HG03520 (cell line): ENCODE measurements around the gene XYLT1.

Experiments
- ATAC-seq: cut with Tn5 transposase; IDR thresholded peaks from one replicate; pipeline ENCODE4 v1.9.1; 2021; ENCODE audit warnings: mild to moderate bottlenecking, moderate library complexity; ENCODE audit not compliant: unreplicated experiment

Gene XYLT1

DNA sequence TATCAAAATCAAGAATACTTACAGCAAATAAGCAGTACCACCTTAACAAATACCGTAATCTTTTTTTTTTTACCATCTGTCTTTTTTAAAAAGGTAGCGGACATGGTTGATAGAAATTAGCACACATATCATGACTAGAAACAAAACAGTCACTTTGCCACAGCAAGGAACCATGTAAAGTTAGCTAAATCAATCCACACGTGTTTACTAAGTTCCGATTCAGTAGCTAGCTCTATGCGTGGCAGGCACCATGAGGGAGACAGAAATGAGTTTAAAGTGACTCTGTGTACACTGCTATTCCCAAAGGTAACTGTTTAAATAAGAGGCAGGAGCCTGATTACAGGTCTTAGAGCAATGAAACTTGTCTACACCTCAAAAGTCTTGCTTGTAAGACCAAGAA, 108.6 kb downstream of the XYLT1 start:
- no peak for ATAC-seq

DNA sequence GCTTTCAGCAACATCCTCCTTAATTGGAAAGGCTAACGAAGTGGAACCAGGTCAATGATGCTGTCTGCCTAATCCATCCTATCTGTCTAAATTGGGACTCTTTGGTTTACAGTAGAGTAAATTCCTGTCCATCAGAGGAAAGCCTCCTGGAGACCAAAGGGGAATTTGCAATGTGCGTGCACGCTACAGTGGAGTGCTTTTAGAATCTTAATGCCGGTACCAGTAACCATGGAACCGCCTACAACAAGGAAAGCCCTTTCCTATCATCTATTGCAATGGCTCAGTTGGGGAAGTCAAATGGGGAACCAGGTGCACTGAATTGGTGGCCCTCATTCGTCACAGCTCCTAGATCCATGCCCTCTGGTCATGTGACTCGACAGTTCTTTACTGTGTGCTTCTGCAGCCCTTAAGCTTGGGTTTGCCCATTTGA, 110.1 kb downstream of the XYLT1 start:
- ATAC-seq: no peak

- ATAC-seq: no peak
Measured at GRCh38 chr16:17359788-17360390, 110.9 kb downstream of the XYLT1 start.

DNA sequence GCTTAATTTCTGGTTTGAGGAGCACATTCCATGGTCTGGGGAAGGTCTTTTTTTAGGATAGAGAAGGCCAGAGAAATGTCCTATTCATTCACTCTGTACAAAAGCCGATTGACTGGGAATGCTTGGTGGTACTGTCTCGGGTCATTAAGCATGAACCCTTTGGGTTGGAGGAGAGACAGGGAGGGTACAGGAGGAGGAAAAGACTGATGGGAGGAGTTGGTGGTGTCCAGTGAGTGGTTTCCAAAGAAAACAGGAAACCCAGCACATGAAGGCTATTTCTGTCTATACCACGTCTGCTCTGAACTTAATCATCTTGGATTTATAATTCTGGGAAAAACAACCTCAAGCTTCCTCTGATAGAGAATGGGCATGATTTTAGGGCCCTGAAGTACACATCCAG, 111.9 kb downstream of the XYLT1 start:
- ATAC-seq: no peak

DNA sequence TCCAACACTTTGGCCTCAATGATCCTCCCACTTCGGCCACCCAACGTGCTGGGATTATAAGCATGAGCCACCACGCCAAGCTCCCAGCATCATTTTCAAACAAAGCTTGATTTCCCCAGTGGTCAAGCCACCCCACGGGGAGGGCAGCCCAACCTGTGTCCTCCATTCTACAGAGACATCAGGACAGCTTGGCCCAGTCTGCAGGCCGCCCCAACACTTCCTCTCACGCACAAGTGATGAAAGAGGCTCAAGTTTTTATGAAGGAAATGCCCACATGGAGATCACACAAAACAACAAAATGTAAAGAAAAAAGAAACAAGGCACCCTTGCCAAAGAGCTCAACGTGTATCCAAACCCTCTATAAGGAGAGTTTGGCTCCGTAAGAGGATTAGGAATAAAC, 112.4 kb downstream of the XYLT1 start:
- no peak for ATAC-seq

- ATAC-seq: no peak
Measured at GRCh38 chr16:17357307-17358062, 113.3 kb downstream of the XYLT1 start.

GRCh38 chr16:17356243-17356933, 114.4 kb downstream of the XYLT1 start:
- no peak for ATAC-seq

GRCh38 chr16:17354685-17355084, 116.1 kb downstream of the XYLT1 start:
- no peak for ATAC-seq

GRCh38 chr16:17354141-17354601, 116.6 kb downstream of the XYLT1 start:
- no peak for ATAC-seq

GRCh38 chr16:17353561-17353960, 117.2 kb downstream of the XYLT1 start:
- no peak for ATAC-seq

- no peak for ATAC-seq
Measured at GRCh38 chr16:17351441-17352035, 119.2 kb downstream of the XYLT1 start.

- no peak for ATAC-seq
Measured at GRCh38 chr16:17350207-17350606, 120.6 kb downstream of the XYLT1 start.

GRCh38 chr16:17348826-17349225, 121.9 kb downstream of the XYLT1 start:
- ATAC-seq: no peak

- no peak for ATAC-seq
Measured at GRCh38 chr16:17348042-17348783, 122.5 kb downstream of the XYLT1 start.

GRCh38 chr16:17347624-17348023, 123.1 kb downstream of the XYLT1 start:
- no peak for ATAC-seq

GRCh38 chr16:17346621-17347569, 123.9 kb downstream of the XYLT1 start:
- no peak for ATAC-seq

DNA sequence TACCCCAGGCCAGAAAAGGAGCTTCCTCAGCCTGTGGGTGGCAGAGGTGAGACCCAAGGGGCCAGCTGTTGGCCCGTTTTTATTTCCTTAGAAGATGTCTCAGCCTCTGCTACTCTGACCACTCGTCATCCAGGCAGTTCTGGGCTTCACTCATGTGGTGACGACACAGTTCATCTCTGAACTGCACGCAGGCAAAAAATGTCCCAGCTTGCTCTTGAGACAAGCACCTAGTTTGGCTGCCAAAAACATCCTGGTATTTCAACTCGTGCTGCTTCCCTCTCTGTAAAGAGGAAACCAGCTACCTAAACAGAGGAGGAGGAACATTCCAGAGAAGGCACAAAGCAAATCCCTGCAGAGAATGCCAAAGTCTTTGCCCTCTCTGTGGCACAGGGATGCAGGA, 125.7 kb downstream of the XYLT1 start:
- no peak for ATAC-seq

DNA sequence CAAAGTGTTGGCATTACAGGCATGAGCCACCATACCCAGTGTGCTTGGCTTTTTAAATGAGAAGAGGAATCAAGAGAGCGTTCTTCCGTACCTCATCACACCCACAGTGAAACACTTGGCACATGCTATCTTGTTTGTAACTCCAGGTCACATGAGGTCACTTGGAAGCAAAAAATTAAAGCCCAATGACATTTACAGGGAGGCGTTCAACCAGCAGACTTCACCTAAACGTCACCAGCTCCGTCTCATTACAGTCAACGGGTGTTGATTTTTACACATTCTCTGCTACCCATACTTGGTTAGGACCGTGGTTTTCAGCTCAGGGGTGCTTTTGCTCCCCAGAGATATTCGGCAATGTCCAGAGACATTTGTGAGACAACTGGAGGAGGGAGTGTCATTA, 127.0 kb downstream of the XYLT1 start:
- no peak for ATAC-seq

DNA sequence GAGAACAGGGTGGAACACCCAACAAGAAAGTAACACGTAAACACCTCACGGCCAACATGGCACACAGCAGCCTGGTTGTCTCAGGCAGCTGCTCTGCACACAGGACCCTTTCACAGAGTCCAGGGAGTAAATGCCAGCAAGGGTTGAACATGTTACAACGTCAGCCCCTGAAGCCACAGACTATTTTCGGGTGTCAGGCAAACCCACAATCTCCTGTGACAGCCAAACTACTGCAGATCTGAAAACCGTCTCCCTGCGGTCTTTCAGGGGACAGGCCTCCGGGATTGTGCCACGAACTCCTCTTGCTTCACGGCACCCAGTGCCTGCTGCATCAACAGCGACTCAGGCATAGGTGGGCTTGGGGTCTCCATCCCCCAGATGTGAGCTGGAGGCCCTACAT, 127.7 kb downstream of the XYLT1 start:
- ATAC-seq: no peak

GRCh38 chr16:17342031-17342430, 128.7 kb downstream of the XYLT1 start:
- ATAC-seq: no peak
